Measurements from ENCODE around the gene PLCH2.

The PLCH2 gene

GRCh38 chr1:2480986-2481364 is 4.9 kb downstream of the PLCH2 start:
- Histone ChIP-seq H3K4ac (ENCODE audit: low read depth, low read length) (no peak overlapping the region), H3K36me3 (ENCODE audit: control insufficient read depth, insufficient read depth, low read length) (no peaks in the 10 kb centered on the region), H2BK5ac (ENCODE audit: low read length) (no peak overlapping the region), H3K79me1 (ENCODE audit: low read length) (no peaks in the 10 kb centered on the region), H3K27ac (ENCODE audit: low read depth, low read length) (no peak overlapping the region), H3K56ac (ENCODE audit: low read length) (no peak overlapping the region), H3K4me2 (ENCODE audit: low read length) (no peak overlapping the region), H3K9ac (ENCODE audit: low read length) (no peak overlapping the region), H4K8ac (ENCODE audit: low read depth, low read length) (no peak overlapping the region), H2BK120ac (ENCODE audit: low read depth, low read length) (no peak overlapping the region), H3K4me3 (ENCODE audit: low read length) (no peak overlapping the region), H3K18ac (ENCODE audit: low read length) (no peak overlapping the region), H3K4me1 (ENCODE audit: control insufficient read depth, low read depth, low read length) (no peaks in the 10 kb centered on the region), H3K23ac (ENCODE audit: low read length) (no peak overlapping the region), H4K5ac (ENCODE audit: low read length) (no peak overlapping the region), H2BK15ac (replicated peaks; ENCODE audit: low read depth) (no peak overlapping the region), H3K27me3 (ENCODE audit: insufficient read depth, low read length, poor library complexity) (no peaks in the 10 kb centered on the region), H3K79me2 (ENCODE audit: control insufficient read depth, insufficient read depth, low read length) (no peaks in the 10 kb centered on the region), H2AK5ac (ENCODE audit: low read length) (no peak overlapping the region)
- no peak for DNase-seq
- no CpG with 5 or more reads among the region's 12 CpGs for WGBS (ENCODE audit: extremely low coverage, insufficient coverage, low lambda C conversion rate)

GRCh38 chr1:2481885-2482284 is 5.8 kb downstream of the PLCH2 start:
- no peak overlapping the region for H3K56ac ChIP-seq (ENCODE audit: low read length)
- H4K5ac ChIP-seq (ENCODE audit: low read length) = no peak overlapping the region
- DNase-seq = no peak
- no peak overlapping the region for H3K18ac ChIP-seq (ENCODE audit: low read length)
- H3K4ac ChIP-seq (ENCODE audit: low read depth, low read length) = no peak overlapping the region
- H2BK5ac ChIP-seq (ENCODE audit: low read length) = no peak overlapping the region
- no peak overlapping the region for H2BK120ac ChIP-seq (ENCODE audit: low read depth, low read length)
- H3K79me2 ChIP-seq (ENCODE audit: control insufficient read depth, insufficient read depth, low read length) = no peaks in the 10 kb centered on the region
- H3K4me3 ChIP-seq (ENCODE audit: low read length) = no peak overlapping the region
- H4K8ac ChIP-seq (ENCODE audit: low read depth, low read length) = no peak overlapping the region
- no peaks in the 10 kb centered on the region for H3K4me1 ChIP-seq (ENCODE audit: control insufficient read depth, low read depth, low read length)
- H3K27me3 ChIP-seq (ENCODE audit: insufficient read depth, low read length, poor library complexity) = no peaks in the 10 kb centered on the region
- no peak overlapping the region for H3K4me2 ChIP-seq (ENCODE audit: low read length)
- H3K79me1 ChIP-seq (ENCODE audit: low read length) = no peaks in the 10 kb centered on the region
- no peak overlapping the region for H3K9ac ChIP-seq (ENCODE audit: low read length)
- H3K23ac ChIP-seq (ENCODE audit: low read length) = no peak overlapping the region
- no peak overlapping the region for H2BK15ac ChIP-seq (replicated peaks; ENCODE audit: low read depth)
- H2AK5ac ChIP-seq (ENCODE audit: low read length) = no peak overlapping the region
- H3K27ac ChIP-seq (ENCODE audit: low read depth, low read length) = no peak overlapping the region
- H3K36me3 ChIP-seq (ENCODE audit: control insufficient read depth, insufficient read depth, low read length) = no peaks in the 10 kb centered on the region
- WGBS (ENCODE audit: extremely low coverage, insufficient coverage, low lambda C conversion rate) = no CpG with 5 or more reads among the region's 10 CpGs

- no peaks in the 10 kb centered on the region for H3K36me3 ChIP-seq (ENCODE audit: control insufficient read depth, insufficient read depth, low read length)
- no peaks in the 10 kb centered on the region for H3K79me1 ChIP-seq (ENCODE audit: low read length)
- H3K4me3 ChIP-seq (ENCODE audit: low read length) = no peak overlapping the region
- DNase-seq = no peak
- H3K4ac ChIP-seq (ENCODE audit: low read depth, low read length) = no peak overlapping the region
- no peak overlapping the region for H3K23ac ChIP-seq (ENCODE audit: low read length)
- H2BK15ac ChIP-seq (replicated peaks; ENCODE audit: low read depth) = no peak overlapping the region
- H2AK5ac ChIP-seq (ENCODE audit: low read length) = no peak overlapping the region
- no peaks in the 10 kb centered on the region for H3K4me1 ChIP-seq (ENCODE audit: control insufficient read depth, low read depth, low read length)
- no peak overlapping the region for H2BK5ac ChIP-seq (ENCODE audit: low read length)
- no peak overlapping the region for H3K18ac ChIP-seq (ENCODE audit: low read length)
- no peak overlapping the region for H4K5ac ChIP-seq (ENCODE audit: low read length)
- no peak overlapping the region for H4K8ac ChIP-seq (ENCODE audit: low read depth, low read length)
- no CpG with 5 or more reads among the region's 11 CpGs for WGBS (ENCODE audit: extremely low coverage, insufficient coverage, low lambda C conversion rate)
- H3K79me2 ChIP-seq (ENCODE audit: control insufficient read depth, insufficient read depth, low read length) = no peaks in the 10 kb centered on the region
- H3K27me3 ChIP-seq (ENCODE audit: insufficient read depth, low read length, poor library complexity) = no peaks in the 10 kb centered on the region
- no peak overlapping the region for H3K56ac ChIP-seq (ENCODE audit: low read length)
- H2BK120ac ChIP-seq (ENCODE audit: low read depth, low read length) = no peak overlapping the region
- no peak overlapping the region for H3K27ac ChIP-seq (ENCODE audit: low read depth, low read length)
- no peak overlapping the region for H3K9ac ChIP-seq (ENCODE audit: low read length)
- no peak overlapping the region for H3K4me2 ChIP-seq (ENCODE audit: low read length)
Measured at GRCh38 chr1:2482588-2482987, 6.5 kb downstream of the PLCH2 start.

GRCh38 chr1:2483026-2483425 is 6.9 kb downstream of the PLCH2 start:
- H2AK5ac ChIP-seq (ENCODE audit: low read length) = no peak overlapping the region
- H3K56ac ChIP-seq (ENCODE audit: low read length) = no peak overlapping the region
- no peak overlapping the region for H3K4ac ChIP-seq (ENCODE audit: low read depth, low read length)
- no peaks in the 10 kb centered on the region for H3K79me2 ChIP-seq (ENCODE audit: control insufficient read depth, insufficient read depth, low read length)
- H4K5ac ChIP-seq (ENCODE audit: low read length) = no peak overlapping the region
- DNase-seq = no peak
- no peak overlapping the region for H2BK5ac ChIP-seq (ENCODE audit: low read length)
- no peaks in the 10 kb centered on the region for H3K36me3 ChIP-seq (ENCODE audit: control insufficient read depth, insufficient read depth, low read length)
- H3K4me2 ChIP-seq (ENCODE audit: low read length) = no peak overlapping the region
- H3K27ac ChIP-seq (ENCODE audit: low read depth, low read length) = no peak overlapping the region
- no peaks in the 10 kb centered on the region for H3K4me1 ChIP-seq (ENCODE audit: control insufficient read depth, low read depth, low read length)
- H3K23ac ChIP-seq (ENCODE audit: low read length) = no peak overlapping the region
- WGBS (ENCODE audit: extremely low coverage, insufficient coverage, low lambda C conversion rate) = no CpG with 5 or more reads among the region's 13 CpGs
- H3K9ac ChIP-seq (ENCODE audit: low read length) = no peak overlapping the region
- no peaks in the 10 kb centered on the region for H3K79me1 ChIP-seq (ENCODE audit: low read length)
- no peaks in the 10 kb centered on the region for H3K27me3 ChIP-seq (ENCODE audit: insufficient read depth, low read length, poor library complexity)
- H2BK120ac ChIP-seq (ENCODE audit: low read depth, low read length) = no peak overlapping the region
- no peak overlapping the region for H3K4me3 ChIP-seq (ENCODE audit: low read length)
- H2BK15ac ChIP-seq (replicated peaks; ENCODE audit: low read depth) = no peak overlapping the region
- no peak overlapping the region for H4K8ac ChIP-seq (ENCODE audit: low read depth, low read length)
- no peak overlapping the region for H3K18ac ChIP-seq (ENCODE audit: low read length)

GRCh38 chr1:2483970-2484369 is 7.9 kb downstream of the PLCH2 start:
- Histone ChIP-seq H2BK15ac (replicated peaks; ENCODE audit: low read depth) (no peak overlapping the region), H3K56ac (ENCODE audit: low read length) (no peak overlapping the region), H3K4me3 (ENCODE audit: low read length) (no peak overlapping the region), H2BK120ac (ENCODE audit: low read depth, low read length) (no peak overlapping the region), H3K36me3 (ENCODE audit: control insufficient read depth, insufficient read depth, low read length) (no peaks in the 10 kb centered on the region), H3K4me2 (ENCODE audit: low read length) (no peak overlapping the region), H4K5ac (ENCODE audit: low read length) (no peak overlapping the region), H3K79me1 (ENCODE audit: low read length) (no peaks in the 10 kb centered on the region), H4K8ac (ENCODE audit: low read depth, low read length) (no peak overlapping the region), H3K4me1 (ENCODE audit: control insufficient read depth, low read depth, low read length) (no peaks in the 10 kb centered on the region), H3K9ac (ENCODE audit: low read length) (no peak overlapping the region), H2BK5ac (ENCODE audit: low read length) (no peak overlapping the region), H3K23ac (ENCODE audit: low read length) (no peak overlapping the region), H3K27ac (ENCODE audit: low read depth, low read length) (no peak overlapping the region), H3K18ac (ENCODE audit: low read length) (no peak overlapping the region), H3K27me3 (ENCODE audit: insufficient read depth, low read length, poor library complexity) (no peaks in the 10 kb centered on the region), H2AK5ac (ENCODE audit: low read length) (no peak overlapping the region), H3K4ac (ENCODE audit: low read depth, low read length) (no peak overlapping the region), H3K79me2 (ENCODE audit: control insufficient read depth, insufficient read depth, low read length) (no peaks in the 10 kb centered on the region)
- DNase-seq = no peak
- WGBS (ENCODE audit: extremely low coverage, insufficient coverage, low lambda C conversion rate) = no CpG with 5 or more reads among the region's 16 CpGs

GRCh38 chr1:2486041-2486440 is 10.0 kb downstream of the PLCH2 start:
- no peak overlapping the region for H3K4me2 ChIP-seq (ENCODE audit: low read length)

More at GRCh38 chr1:2486041-2486440, 10.0 kb downstream of the PLCH2 start:
- Histone ChIP-seq H2BK120ac (ENCODE audit: low read depth, low read length) (no peak overlapping the region), H2BK15ac (replicated peaks; ENCODE audit: low read depth) (no peak overlapping the region), H2AK5ac (ENCODE audit: low read length) (no peak overlapping the region), H3K18ac (ENCODE audit: low read length) (no peak overlapping the region), H3K79me2 (ENCODE audit: control insufficient read depth, insufficient read depth, low read length) (no peaks in the 10 kb centered on the region), H2BK5ac (ENCODE audit: low read length) (no peak overlapping the region), H3K9ac (ENCODE audit: low read length) (no peak overlapping the region), H3K56ac (ENCODE audit: low read length) (no peak overlapping the region), H3K23ac (ENCODE audit: low read length) (no peak overlapping the region), H3K36me3 (ENCODE audit: control insufficient read depth, insufficient read depth, low read length) (no peaks in the 10 kb centered on the region), H3K27ac (ENCODE audit: low read depth, low read length) (no peak overlapping the region), H4K8ac (ENCODE audit: low read depth, low read length) (no peak overlapping the region), H4K5ac (ENCODE audit: low read length) (no peak overlapping the region), H3K4me1 (ENCODE audit: control insufficient read depth, low read depth, low read length) (no peaks in the 10 kb centered on the region), H3K4me3 (ENCODE audit: low read length) (no peak overlapping the region), H3K4ac (ENCODE audit: low read depth, low read length) (no peak overlapping the region), H3K27me3 (ENCODE audit: insufficient read depth, low read length, poor library complexity) (no peaks in the 10 kb centered on the region), H3K79me1 (ENCODE audit: low read length) (no peaks in the 10 kb centered on the region)
- no peak for DNase-seq
- no CpG with 5 or more reads among the region's 4 CpGs for WGBS (ENCODE audit: extremely low coverage, insufficient coverage, low lambda C conversion rate)
